Measurements from ENCODE around the gene SPPL2A. TPM values are rescaled to one million over a fixed set of nuclear protein-coding genes. Genes with fewer than 3 reads are reported as not detected.

Gene SPPL2A
- total RNA-seq, 1 experiment from 2014 or later, result 34.4 TPM

DNA sequence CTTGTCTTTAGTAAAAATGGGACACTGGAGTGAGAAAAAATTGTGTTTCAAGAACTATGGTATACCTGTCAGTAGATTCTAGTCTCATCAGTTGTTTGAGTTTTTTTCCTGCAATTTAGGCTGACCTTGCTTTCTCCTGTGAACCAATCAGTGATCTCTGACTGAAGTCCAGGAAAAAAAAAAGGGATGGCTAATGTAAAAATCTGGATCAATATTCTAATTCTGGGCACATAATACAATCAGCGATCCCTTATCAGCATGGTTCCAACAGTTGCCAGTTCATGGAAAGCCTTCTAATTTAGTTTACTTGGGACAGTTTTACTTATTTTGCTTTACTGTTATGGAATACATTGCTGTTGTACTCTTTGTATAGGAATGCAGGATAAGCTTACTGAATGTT, 95.9 kb downstream of the SPPL2A start:
- ATAC-seq, result no peak
- no peaks in the 10 kb centered on the region for H3K9me3 ChIP-seq (ENCODE audit: low read length)
- H3K27me3 ChIP-seq (ENCODE audit: low read length), result no peaks in the 10 kb centered on the region
- H3K27ac ChIP-seq (ENCODE audit: low read length), result no peak overlapping the region
- TF ChIP-seq EZH2 (IDR thresholded peaks at IDR 0.05; ENCODE audit: low read length, unreplicated experiment), result no peak
- TF ChIP-seq, protein P1, sequence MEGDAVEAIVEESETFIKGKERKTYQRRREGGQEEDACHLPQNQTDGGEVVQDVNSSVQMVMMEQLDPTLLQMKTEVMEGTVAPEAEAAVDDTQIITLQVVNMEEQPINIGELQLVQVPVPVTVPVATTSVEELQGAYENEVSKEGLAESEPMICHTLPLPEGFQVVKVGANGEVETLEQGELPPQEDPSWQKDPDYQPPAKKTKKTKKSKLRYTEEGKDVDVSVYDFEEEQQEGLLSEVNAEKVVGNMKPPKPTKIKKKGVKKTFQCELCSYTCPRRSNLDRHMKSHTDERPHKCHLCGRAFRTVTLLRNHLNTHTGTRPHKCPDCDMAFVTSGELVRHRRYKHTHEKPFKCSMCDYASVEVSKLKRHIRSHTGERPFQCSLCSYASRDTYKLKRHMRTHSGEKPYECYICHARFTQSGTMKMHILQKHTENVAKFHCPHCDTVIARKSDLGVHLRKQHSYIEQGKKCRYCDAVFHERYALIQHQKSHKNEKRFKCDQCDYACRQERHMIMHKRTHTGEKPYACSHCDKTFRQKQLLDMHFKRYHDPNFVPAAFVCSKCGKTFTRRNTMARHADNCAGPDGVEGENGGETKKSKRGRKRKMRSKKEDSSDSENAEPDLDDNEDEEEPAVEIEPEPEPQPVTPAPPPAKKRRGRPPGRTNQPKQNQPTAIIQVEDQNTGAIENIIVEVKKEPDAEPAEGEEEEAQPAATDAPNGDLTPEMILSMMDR (conservative IDR thresholded peaks at IDR 0.05; ENCODE audit: low read depth, low read length), result no peak
- TF ChIP-seq EZH2phosphoT487 (IDR thresholded peaks at IDR 0.05; ENCODE audit: borderline replicate concordance, low read length), result no peak
- no peaks in the 10 kb centered on the region for H3K36me3 ChIP-seq (ENCODE audit: low read depth, low read length)
- no peak overlapping the region for H3K4me2 ChIP-seq (ENCODE audit: low read length)
- ChIA-PET CTCF (no interaction called here), POLR2A (ENCODE audit: unreplicated experiment) (no interaction called here)
- H3K4me1 ChIP-seq (ENCODE audit: insufficient read depth, low read length), result no peaks in the 10 kb centered on the region
- no peak overlapping the region for H2AFZ ChIP-seq (ENCODE audit: low read length)
- H3K9me2 ChIP-seq (replicated peaks; ENCODE audit: low read length), result no peaks in the 10 kb centered on the region
- no peak overlapping the region for H3K9ac ChIP-seq (ENCODE audit: low read length)
- no peaks in the 10 kb centered on the region for H3F3A ChIP-seq (ENCODE audit: low read length, unreplicated experiment)
- DNase-seq, result no peak
- intact Hi-C loops (cut with micrococcal nuclease), result no loop called here
- no peak overlapping the region for H3K4me3 ChIP-seq (ENCODE audit: low read length)
- no TSS peak for BruUV-seq (replicated peaks)
- H3K79me2 ChIP-seq (ENCODE audit: low read length), result peaks cover 36% of the 10 kb centered on the region
- no peaks in the 10 kb centered on the region for H4K20me1 ChIP-seq (ENCODE audit: low read length)

GRCh38 chr15:50665938-50666337, 99.6 kb downstream of the SPPL2A start:
- Histone ChIP-seq H3K9me2 (replicated peaks; ENCODE audit: low read length) (no peaks in the 10 kb centered on the region), H3K4me1 (ENCODE audit: insufficient read depth, low read length) (no peaks in the 10 kb centered on the region), H3K27me3 (ENCODE audit: low read length) (no peaks in the 10 kb centered on the region), H3K36me3 (ENCODE audit: low read depth, low read length) (no peaks in the 10 kb centered on the region), H3K4me2 (ENCODE audit: low read length) (no peak overlapping the region), H3K4me3 (ENCODE audit: low read length) (no peak overlapping the region), H2AFZ (ENCODE audit: low read length) (no peak overlapping the region), H3F3A (ENCODE audit: low read length, unreplicated experiment) (no peaks in the 10 kb centered on the region), H4K20me1 (ENCODE audit: low read length) (no peaks in the 10 kb centered on the region), H3K9ac (ENCODE audit: low read length) (no peak overlapping the region), H3K79me2 (ENCODE audit: low read length) (0 out of 2 replicates have a peak, but pooled peaks cover 20% of the 10 kb centered on the region), H3K27ac (ENCODE audit: low read length) (no peak overlapping the region), H3K9me3 (ENCODE audit: low read length) (no peaks in the 10 kb centered on the region)
- no peak for TF ChIP-seq EZH2phosphoT487 (IDR thresholded peaks at IDR 0.05; ENCODE audit: borderline replicate concordance, low read length)
- no peak for TF ChIP-seq EZH2 (IDR thresholded peaks at IDR 0.05; ENCODE audit: low read length, unreplicated experiment)
- TF ChIP-seq, protein P1 (conservative IDR thresholded peaks at IDR 0.05; ENCODE audit: low read depth, low read length), result no peak
- POLR2A ChIA-PET (ENCODE audit: unreplicated experiment), result no interaction called here
- no peak for DNase-seq
- ATAC-seq, result no peak
- intact Hi-C loops (cut with micrococcal nuclease), result no loop called here
- no TSS peak for BruUV-seq (replicated peaks)
- CTCF ChIA-PET, result no interaction called here

GRCh38 chr15:50655555-50655954, 110.0 kb downstream of the SPPL2A start:
- Histone ChIP-seq H3K4me3 (ENCODE audit: low read length) (no peak overlapping the region), H3F3A (ENCODE audit: low read length, unreplicated experiment) (no peaks in the 10 kb centered on the region), H3K79me2 (ENCODE audit: low read length) (no peaks in the 10 kb centered on the region), H2AFZ (ENCODE audit: low read length) (no peak overlapping the region), H3K9ac (ENCODE audit: low read length) (no peak overlapping the region), H3K9me2 (replicated peaks; ENCODE audit: low read length) (no peaks in the 10 kb centered on the region), H4K20me1 (ENCODE audit: low read length) (no peaks in the 10 kb centered on the region), H3K9me3 (ENCODE audit: low read length) (no peaks in the 10 kb centered on the region), H3K4me2 (ENCODE audit: low read length) (no peak overlapping the region), H3K4me1 (ENCODE audit: insufficient read depth, low read length) (no peaks in the 10 kb centered on the region), H3K27ac (ENCODE audit: low read length) (no peak overlapping the region), H3K36me3 (ENCODE audit: low read depth, low read length) (peaks cover 3% of the 10 kb centered on the region; the same call in 1 of the 2 replicates), H3K27me3 (ENCODE audit: low read length) (no peaks in the 10 kb centered on the region)
- no TSS peak for BruUV-seq (replicated peaks)
- TF ChIP-seq EZH2phosphoT487 (IDR thresholded peaks at IDR 0.05; ENCODE audit: borderline replicate concordance, low read length), result no peak
- TF ChIP-seq EZH2 (IDR thresholded peaks at IDR 0.05; ENCODE audit: low read length, unreplicated experiment), result no peak
- TF ChIP-seq, protein P1 (conservative IDR thresholded peaks at IDR 0.05; ENCODE audit: low read depth, low read length), result no peak
- ATAC-seq, result no peak
- CTCF ChIA-PET, result no interaction called here
- no peak for DNase-seq
- intact Hi-C loops (cut with micrococcal nuclease), result no loop called here
- POLR2A ChIA-PET (ENCODE audit: unreplicated experiment), result no interaction called here

Data from PC-3 (cell line).